Natural killer cell (primary cell): ENCODE results near the gene ZCCHC8. TPM values are rescaled to one million over a fixed set of nuclear protein-coding genes. Genes with fewer than 3 reads are reported as not detected.
A peak's percentile ranks its signal among the peaks of the same experiment; 100 is the strongest.

ENCODE experiments used
- ATAC-seq, 3 donors: fragments of 150-1000 bp in 2 of 3; fragments of 200-7000 bp in 1 of 3; cut with Tn5 transposase; 1 replicate in 1 of 3; 2 replicates in 2 of 3; pipeline ENCODE4 v1.10.0; 2021; ENCODE audit warnings: mild to moderate bottlenecking in 2 of 3, moderate library complexity in 2 of 3
- DNase-seq, 2 donors: peaks; one replicate each; pipeline versions ENCODE4 v3.0.0 to v3.0.0-alpha.2; 2013 to 2021; ENCODE audit warnings: mixed read lengths in 1 of 2
- H3K27ac ChIP-seq: one replicate; pipeline ENCODE4 v1.5.1; 2013; ENCODE audit warnings: mild to moderate bottlenecking, low read length
- H3K27me3 ChIP-seq: one replicate; pipeline ENCODE4 v1.6.1; 2013; ENCODE audit warnings: low read length; ENCODE audit not compliant: control insufficient read depth, insufficient read depth
- H3K36me3 ChIP-seq: one replicate; pipeline ENCODE4 v1.6.1; 2013; ENCODE audit warnings: low read length; ENCODE audit not compliant: control insufficient read depth, insufficient read depth
- H3K4me1 ChIP-seq: one replicate; pipeline ENCODE4 v1.6.1; 2013; ENCODE audit warnings: low read length; ENCODE audit not compliant: control insufficient read depth, insufficient read depth
- H3K4me3 ChIP-seq: one replicate; pipeline ENCODE4 v1.5.1; 2013; ENCODE audit warnings: low read length
- H3K9me3 ChIP-seq: one replicate; pipeline ENCODE4 v1.6.1; 2013; ENCODE audit warnings: low read length; ENCODE audit not compliant: control insufficient read depth, insufficient read depth
- H3K27ac Mint-ChIP-seq, 2 donors: one replicate each; pipeline ENCODE4 v1.8.0; 2022; ENCODE audit warnings: mild to moderate bottlenecking in 2 of 2, mixed read lengths in 2 of 2, moderate library complexity in 1 of 2
- H3K27me3 Mint-ChIP-seq, 2 donors: one replicate each; pipeline ENCODE4 v1.8.0; 2022; ENCODE audit warnings: low read depth in 2 of 2, mixed read lengths in 2 of 2
- H3K36me3 Mint-ChIP-seq: one replicate; pipeline ENCODE4 v1.8.0; 2022; ENCODE audit warnings: mixed read lengths
- H3K4me1 Mint-ChIP-seq, 2 donors: one replicate each; pipeline ENCODE4 v1.8.0; 2022; ENCODE audit warnings: mixed read lengths in 2 of 2
- H3K4me3 Mint-ChIP-seq: one replicate; pipeline ENCODE4 v1.8.0; 2022; ENCODE audit warnings: mild to moderate bottlenecking, moderate library complexity, mixed read lengths
- H3K9me3 Mint-ChIP-seq, 2 donors: one replicate each; pipeline ENCODE4 v1.8.0; 2022; ENCODE audit warnings: mixed read lengths in 2 of 2
- WGBS: methylation state at CpG from one replicate; pipeline ENCODE4 v1.1.7; 2013; ENCODE audit warnings: missing lambda C conversion rate; ENCODE audit not compliant: insufficient coverage; 5-methylcytosine and 5-hydroxymethylcytosine counted together
- intact Hi-C: fragments of 100-400 bp; cut with micrococcal nuclease; formaldehyde crosslinking; loops from one replicate; pipeline ENCODE4 v1.14.2; 2022
- total RNA-seq, 4 donors: library from RNA; stranded (reverse); fragments of 120-200 nt in 1 of 4; gene quantifications; one replicate each; pipeline versions ENCODE4 v1.2.3 to v1.2.4, GENCODE V29; 2013 to 2022
- TF ChIP-seq, protein P1 (sequence below): fragments of 200-600 bp; IDR thresholded peaks from one replicate; pipeline ENCODE4 v1.8.0; 2022; ENCODE audit warnings: antibody characterized with exemption

Gene ZCCHC8
- total RNA-seq, 3 donors from 2014 or later (not counting 1 experiment from before 2014, with no cell fraction given) = 57.7 to 71.6 (median 66.6) TPM

GRCh38 chr12:122483969-122484368 lies 16.8 kb downstream of the ZCCHC8 start:
- intact Hi-C loops = no loop called here
- peaks cover 2 to 8% of the 10 kb centered on the region in 2 donors for H3K4me1 Mint-ChIP-seq
- H3K36me3 Mint-ChIP-seq = peaks cover 12% of the 10 kb centered on the region
- 100% methylated on average over 4 of the region's 5 CpGs for WGBS
- no peak for DNase-seq
- H3K27ac Mint-ChIP-seq = peak overlapping the region in 1 of 2 donors; percentile 2
- no peaks in the 10 kb centered on the region for H3K4me1 ChIP-seq
- no peaks in the 10 kb centered on the region for H3K9me3 ChIP-seq
- no peaks in the 10 kb centered on the region for H3K27me3 Mint-ChIP-seq
- H3K27ac ChIP-seq = no peak overlapping the region
- TF ChIP-seq, protein P1, sequence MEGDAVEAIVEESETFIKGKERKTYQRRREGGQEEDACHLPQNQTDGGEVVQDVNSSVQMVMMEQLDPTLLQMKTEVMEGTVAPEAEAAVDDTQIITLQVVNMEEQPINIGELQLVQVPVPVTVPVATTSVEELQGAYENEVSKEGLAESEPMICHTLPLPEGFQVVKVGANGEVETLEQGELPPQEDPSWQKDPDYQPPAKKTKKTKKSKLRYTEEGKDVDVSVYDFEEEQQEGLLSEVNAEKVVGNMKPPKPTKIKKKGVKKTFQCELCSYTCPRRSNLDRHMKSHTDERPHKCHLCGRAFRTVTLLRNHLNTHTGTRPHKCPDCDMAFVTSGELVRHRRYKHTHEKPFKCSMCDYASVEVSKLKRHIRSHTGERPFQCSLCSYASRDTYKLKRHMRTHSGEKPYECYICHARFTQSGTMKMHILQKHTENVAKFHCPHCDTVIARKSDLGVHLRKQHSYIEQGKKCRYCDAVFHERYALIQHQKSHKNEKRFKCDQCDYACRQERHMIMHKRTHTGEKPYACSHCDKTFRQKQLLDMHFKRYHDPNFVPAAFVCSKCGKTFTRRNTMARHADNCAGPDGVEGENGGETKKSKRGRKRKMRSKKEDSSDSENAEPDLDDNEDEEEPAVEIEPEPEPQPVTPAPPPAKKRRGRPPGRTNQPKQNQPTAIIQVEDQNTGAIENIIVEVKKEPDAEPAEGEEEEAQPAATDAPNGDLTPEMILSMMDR = no peak
- no peak overlapping the region for H3K4me3 Mint-ChIP-seq
- H3K27me3 ChIP-seq = no peaks in the 10 kb centered on the region
- H3K9me3 Mint-ChIP-seq = no peaks in the 10 kb centered on the region
- H3K36me3 ChIP-seq = peaks cover 72% of the 10 kb centered on the region
- H3K4me3 ChIP-seq = no peak overlapping the region
- no peak for ATAC-seq

- H3K27ac ChIP-seq = no peak overlapping the region
- Mint-ChIP-seq H3K27me3 (no peaks in the 10 kb centered on the region), H3K4me1 (peaks cover 0 to 2% of the 10 kb centered on the region in 2 donors), H3K27ac (no peak overlapping the region), H3K9me3 (no peaks in the 10 kb centered on the region), H3K36me3 (peaks cover 13% of the 10 kb centered on the region), H3K4me3 (no peak overlapping the region)
- intact Hi-C loops = no loop called here
- no peaks in the 10 kb centered on the region for H3K4me1 ChIP-seq
- WGBS = 97% methylated on average over 4 of the region's 6 CpGs
- DNase-seq (no peak), ATAC-seq (no peak)
- H3K9me3 ChIP-seq = no peaks in the 10 kb centered on the region
- H3K4me3 ChIP-seq = no peak overlapping the region
- H3K27me3 ChIP-seq = no peaks in the 10 kb centered on the region
- peaks cover 69% of the 10 kb centered on the region for H3K36me3 ChIP-seq
- TF ChIP-seq, protein P1 = no peak
Measured at GRCh38 chr12:122481861-122482260, 18.9 kb downstream of the ZCCHC8 start.

GRCh38 chr12:122480753-122481152 lies 20.0 kb downstream of the ZCCHC8 start:
- intact Hi-C loops = no loop called here
- H3K27me3 Mint-ChIP-seq = no peaks in the 10 kb centered on the region
- H3K4me1 Mint-ChIP-seq = no peaks in the 10 kb centered on the region
- TF ChIP-seq, protein P1 = no peak
- ATAC-seq (no peak), DNase-seq (no peak)
- H3K4me1 ChIP-seq = no peaks in the 10 kb centered on the region
- H3K9me3 Mint-ChIP-seq = no peaks in the 10 kb centered on the region
- H3K27ac Mint-ChIP-seq = no peak overlapping the region
- H3K27ac ChIP-seq = no peak overlapping the region
- 99% methylated on average over 7 of the region's 8 CpGs for WGBS
- no peaks in the 10 kb centered on the region for H3K27me3 ChIP-seq
- peaks cover 72% of the 10 kb centered on the region for H3K36me3 ChIP-seq
- H3K36me3 Mint-ChIP-seq = peaks cover 17% of the 10 kb centered on the region
- no peak overlapping the region for H3K4me3 ChIP-seq
- H3K4me3 Mint-ChIP-seq = no peak overlapping the region
- no peaks in the 10 kb centered on the region for H3K9me3 ChIP-seq

- Mint-ChIP-seq H3K4me3 (no peak overlapping the region), H3K27me3 (no peaks in the 10 kb centered on the region), H3K36me3 (peaks cover 21% of the 10 kb centered on the region), H3K27ac (no peak overlapping the region), H3K9me3 (no peaks in the 10 kb centered on the region), H3K4me1 (peaks cover 7 to 8% of the 10 kb centered on the region in 2 donors)
- peaks cover 50% of the 10 kb centered on the region for H3K36me3 ChIP-seq
- no peak overlapping the region for H3K27ac ChIP-seq
- no peaks in the 10 kb centered on the region for H3K4me1 ChIP-seq
- H3K4me3 ChIP-seq = no peak overlapping the region
- DNase-seq = no peak
- intact Hi-C loops = no loop called here
- TF ChIP-seq, protein P1 = no peak
- no peaks in the 10 kb centered on the region for H3K27me3 ChIP-seq
- no peak for ATAC-seq
- no peaks in the 10 kb centered on the region for H3K9me3 ChIP-seq
- 96% methylated on average over 2 of the region's 2 CpGs for WGBS
Measured at GRCh38 chr12:122474324-122474716, 26.4 kb downstream of the ZCCHC8 start.
